SK-N-SH treated with all-trans-retinoic acid at 6 μM for 48 hours (cell line): ENCODE results near the gene MAPK10.

ENCODE experiments used
- RARB ChIP-seq: fragments of 250-450 bp; sonication (Bioruptor Pico); IDR thresholded peaks from 2 replicates; pipeline ENCODE4 v1.8.0; 2021; ENCODE audit warnings: mild to moderate bottlenecking, moderate library complexity
- TF ChIP-seq, protein P1 (sequence below): fragments of 250-450 bp; sonication (Bioruptor Pico); IDR thresholded peaks from 2 replicates; pipeline ENCODE4 v1.5.1; 2021; ENCODE audit warnings: mild to moderate bottlenecking, moderate library complexity

DNA sequence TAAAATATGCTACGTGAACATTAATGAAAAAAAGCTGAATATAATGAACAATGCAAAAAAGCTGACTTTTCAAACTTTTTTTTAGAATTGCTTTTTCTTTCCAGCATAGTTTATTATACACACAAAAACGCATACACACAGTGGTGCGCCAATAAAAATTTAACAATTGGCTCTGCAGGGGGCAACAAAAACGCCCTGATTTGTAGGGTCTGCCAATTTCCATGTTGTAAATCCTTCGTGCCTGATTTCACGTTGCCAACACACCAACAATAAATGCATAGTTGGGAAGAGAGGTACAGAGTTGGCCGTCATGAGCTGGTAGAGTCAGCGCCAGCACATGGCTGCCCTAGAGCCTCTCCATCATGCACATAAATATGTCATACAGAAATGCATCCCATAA is 333.1 kb downstream of the MAPK10 start:
- TF ChIP-seq, protein P1, sequence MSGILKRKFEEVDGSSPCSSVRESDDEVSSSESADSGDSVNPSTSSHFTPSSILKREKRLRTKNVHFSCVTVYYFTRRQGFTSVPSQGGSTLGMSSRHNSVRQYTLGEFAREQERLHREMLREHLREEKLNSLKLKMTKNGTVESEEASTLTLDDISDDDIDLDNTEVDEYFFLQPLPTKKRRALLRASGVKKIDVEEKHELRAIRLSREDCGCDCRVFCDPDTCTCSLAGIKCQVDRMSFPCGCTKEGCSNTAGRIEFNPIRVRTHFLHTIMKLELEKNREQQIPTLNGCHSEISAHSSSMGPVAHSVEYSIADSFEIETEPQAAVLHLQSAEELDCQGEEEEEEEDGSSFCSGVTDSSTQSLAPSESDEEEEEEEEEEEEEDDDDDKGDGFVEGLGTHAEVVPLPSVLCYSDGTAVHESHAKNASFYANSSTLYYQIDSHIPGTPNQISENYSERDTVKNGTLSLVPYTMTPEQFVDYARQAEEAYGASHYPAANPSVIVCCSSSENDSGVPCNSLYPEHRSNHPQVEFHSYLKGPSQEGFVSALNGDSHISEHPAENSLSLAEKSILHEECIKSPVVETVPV = no peak
- no peak for TF ChIP-seq RARB (CRISPR knock-in tag)
